ENCODE results near the gene COPS3. TPM values are rescaled to one million over a fixed set of nuclear protein-coding genes. Genes with fewer than 3 reads are reported as not detected.
"Not testable (repeated sequence)": the region's sequence is repeated elsewhere in the genome, so short reads cannot be mapped to it uniquely, and the experiment has no call there.

COPS3 gene
- total RNA-seq, 2 donors from 2014 or later, result 52.6 to 79.6 TPM

DNA sequence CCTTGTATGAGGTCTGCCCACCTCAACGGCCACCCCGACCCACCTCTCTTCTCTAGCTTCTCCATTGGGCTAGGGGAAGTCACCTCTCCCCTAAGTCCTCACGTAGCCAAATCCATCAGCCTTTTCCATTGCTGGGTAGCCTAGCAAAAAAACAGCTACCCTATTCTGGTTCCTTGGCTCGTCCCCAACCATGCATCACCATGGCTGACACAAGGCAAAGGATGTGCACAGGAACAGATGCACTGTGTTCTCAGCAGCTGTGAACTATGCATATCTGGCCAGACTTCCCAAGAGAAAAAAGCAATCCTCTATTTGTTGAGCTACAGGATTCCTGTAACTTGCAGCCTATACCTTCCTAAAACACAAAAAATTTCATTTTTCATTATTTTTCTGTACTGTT, 22.0 kb downstream of the COPS3 start:
- WGBS, result 88% methylated on average over 4 of the region's 4 CpGs
- peaks cover 4% of the 10 kb centered on the region for H3K4me1 ChIP-seq (replicated peaks)
- no peak for DNase-seq (ENCODE audit: low spot score)
- no peak for TF ChIP-seq POLR2A (IDR thresholded peaks at IDR 0.05)
- TF ChIP-seq, protein P1, sequence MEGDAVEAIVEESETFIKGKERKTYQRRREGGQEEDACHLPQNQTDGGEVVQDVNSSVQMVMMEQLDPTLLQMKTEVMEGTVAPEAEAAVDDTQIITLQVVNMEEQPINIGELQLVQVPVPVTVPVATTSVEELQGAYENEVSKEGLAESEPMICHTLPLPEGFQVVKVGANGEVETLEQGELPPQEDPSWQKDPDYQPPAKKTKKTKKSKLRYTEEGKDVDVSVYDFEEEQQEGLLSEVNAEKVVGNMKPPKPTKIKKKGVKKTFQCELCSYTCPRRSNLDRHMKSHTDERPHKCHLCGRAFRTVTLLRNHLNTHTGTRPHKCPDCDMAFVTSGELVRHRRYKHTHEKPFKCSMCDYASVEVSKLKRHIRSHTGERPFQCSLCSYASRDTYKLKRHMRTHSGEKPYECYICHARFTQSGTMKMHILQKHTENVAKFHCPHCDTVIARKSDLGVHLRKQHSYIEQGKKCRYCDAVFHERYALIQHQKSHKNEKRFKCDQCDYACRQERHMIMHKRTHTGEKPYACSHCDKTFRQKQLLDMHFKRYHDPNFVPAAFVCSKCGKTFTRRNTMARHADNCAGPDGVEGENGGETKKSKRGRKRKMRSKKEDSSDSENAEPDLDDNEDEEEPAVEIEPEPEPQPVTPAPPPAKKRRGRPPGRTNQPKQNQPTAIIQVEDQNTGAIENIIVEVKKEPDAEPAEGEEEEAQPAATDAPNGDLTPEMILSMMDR (IDR thresholded peaks at IDR 0.05), result no peak
- no peak for TF ChIP-seq POLR2AphosphoS5 (IDR thresholded peaks at IDR 0.05)
- intact Hi-C loops (cut with DNase I), result no loop called here
- no peak overlapping the region for H3K4me3 ChIP-seq
- no peak overlapping the region for H3K27ac ChIP-seq
- no peaks in the 10 kb centered on the region for H3K27me3 ChIP-seq (replicated peaks; ENCODE audit: insufficient read depth)
- no peaks in the 10 kb centered on the region for H3K9me3 ChIP-seq
- H3K36me3 ChIP-seq, result peaks cover 0 to 6% of the 10 kb centered on the region in 2 donors

DNA sequence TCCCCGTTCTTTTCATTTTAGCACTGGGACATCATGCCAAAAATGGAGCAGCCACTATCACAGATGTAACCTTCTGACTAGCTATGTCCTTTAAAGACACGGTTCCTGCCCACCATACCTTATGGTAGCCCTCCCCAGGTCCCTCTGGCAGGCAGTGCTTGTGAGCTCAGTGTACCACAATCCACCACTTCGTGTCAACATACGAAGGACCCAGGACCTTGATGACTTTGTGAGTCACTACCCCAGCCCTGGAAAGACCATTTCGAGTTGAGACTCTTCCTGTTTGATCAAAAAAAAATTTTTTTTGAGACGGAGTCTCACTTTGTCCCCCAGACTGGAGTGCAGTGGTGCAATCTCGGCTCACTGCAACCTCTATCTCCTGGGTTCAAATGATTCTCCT, 23.0 kb downstream of the COPS3 start:
- no peak overlapping the region for H3K27ac ChIP-seq
- H3K9me3 ChIP-seq, result no peaks in the 10 kb centered on the region
- no peaks in the 10 kb centered on the region for H3K27me3 ChIP-seq (replicated peaks; ENCODE audit: insufficient read depth)
- intact Hi-C loops (cut with DNase I), result no loop called here
- 87% methylated on average over 7 of the region's 7 CpGs for WGBS
- no peak for DNase-seq (ENCODE audit: low spot score)
- no peak overlapping the region for H3K4me3 ChIP-seq
- TF ChIP-seq, protein P1 (IDR thresholded peaks at IDR 0.05), result no peak
- H3K4me1 ChIP-seq (replicated peaks), result peaks cover 4% of the 10 kb centered on the region
- H3K36me3 ChIP-seq, result peaks cover 0 to 6% of the 10 kb centered on the region in 2 donors

DNA sequence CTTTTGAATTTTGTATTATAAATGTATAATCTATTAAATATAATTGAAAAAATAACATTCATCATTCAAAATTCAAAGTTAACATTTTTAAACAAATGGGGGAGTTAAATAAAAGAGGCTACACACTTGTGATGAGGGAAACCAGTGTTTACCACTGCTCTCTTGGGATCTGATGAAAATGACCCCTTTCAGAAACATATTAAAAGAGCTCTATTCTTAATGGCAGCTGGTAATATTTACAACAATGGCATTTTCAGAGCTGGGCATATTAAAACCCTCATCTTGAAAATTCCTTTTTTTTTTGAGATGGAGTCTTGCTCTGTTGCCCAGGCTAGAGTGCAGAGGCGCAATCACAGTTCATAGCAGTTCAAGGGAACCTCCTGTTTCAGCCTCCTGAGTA, 24.7 kb downstream of the COPS3 start:
- Histone ChIP-seq H3K9me3 (no peaks in the 10 kb centered on the region), H3K36me3 (peaks cover 0 to 6% of the 10 kb centered on the region in 2 donors), H3K27ac (no peak overlapping the region), H3K27me3 (replicated peaks; ENCODE audit: insufficient read depth) (no peaks in the 10 kb centered on the region), H3K4me1 (replicated peaks) (peaks cover 4% of the 10 kb centered on the region), H3K4me3 (no peak overlapping the region)
- intact Hi-C loops (cut with DNase I), result no loop called here
- 100% methylated on average over 1 of the region's 1 CpG for WGBS
- TF ChIP-seq POLR2A (IDR thresholded peaks at IDR 0.05) (no peak), POLR2AphosphoS5 (IDR thresholded peaks at IDR 0.05) (no peak)
- TF ChIP-seq, protein P1 (IDR thresholded peaks at IDR 0.05), result no peak
- DNase-seq (ENCODE audit: low spot score), result no peak

DNA sequence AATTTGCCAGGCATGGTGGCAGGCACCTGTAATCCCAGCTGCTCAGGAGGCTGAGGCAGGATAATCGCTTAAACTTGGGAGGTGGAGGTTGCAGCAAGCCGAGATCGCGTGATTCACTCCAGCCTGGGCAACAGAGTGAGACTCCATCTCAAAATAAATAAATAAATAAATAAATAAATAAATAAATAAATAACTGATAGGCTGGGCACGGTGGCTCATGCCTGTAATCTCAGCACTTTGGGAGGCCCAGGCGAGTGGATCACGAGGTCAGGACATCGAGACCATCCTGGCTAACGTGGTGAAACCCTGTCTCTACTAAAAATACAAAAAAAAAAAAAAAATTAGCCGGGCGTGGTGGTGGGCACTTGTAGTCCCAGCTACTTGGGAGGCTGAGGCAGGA, 25.4 kb downstream of the COPS3 start:
- not testable (repeated sequence) for DNase-seq (ENCODE audit: low spot score); H3K36me3 ChIP-seq

DNA sequence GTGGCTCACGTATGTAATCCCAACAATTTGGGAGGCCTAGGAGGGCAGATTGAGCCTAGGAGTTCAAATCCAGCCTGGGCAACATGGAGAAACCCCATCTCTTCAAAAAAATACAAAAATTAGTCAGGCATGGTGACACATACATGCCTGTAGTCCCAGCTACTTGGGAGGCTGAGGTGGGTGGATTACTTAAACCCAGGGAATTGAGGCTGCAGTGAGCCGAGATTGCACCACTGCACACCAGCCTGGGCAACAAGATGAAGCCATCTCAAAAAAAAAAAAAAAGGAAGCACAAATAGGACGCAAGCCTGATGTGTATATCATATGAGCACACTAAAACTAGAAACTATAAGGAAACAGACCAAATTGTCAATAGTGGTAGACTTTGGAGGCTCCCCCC, 27.0 kb downstream of the COPS3 start:
- 78% methylated on average over 3 of the region's 3 CpGs for WGBS
- Histone ChIP-seq H3K36me3 (no peaks in the 10 kb centered on the region), H3K27me3 (replicated peaks; ENCODE audit: insufficient read depth) (no peaks in the 10 kb centered on the region), H3K4me1 (replicated peaks) (no peaks in the 10 kb centered on the region), H3K27ac (no peak overlapping the region), H3K9me3 (no peaks in the 10 kb centered on the region), H3K4me3 (no peak overlapping the region)
- intact Hi-C loops (cut with DNase I), result no loop called here
- TF ChIP-seq POLR2A (IDR thresholded peaks at IDR 0.05) (no peak), POLR2AphosphoS5 (IDR thresholded peaks at IDR 0.05) (no peak)
- TF ChIP-seq, protein P1 (IDR thresholded peaks at IDR 0.05), result no peak
- no peak for DNase-seq (ENCODE audit: low spot score)

More for the DNA sequence above, 25.4 kb downstream of the COPS3 start:
- H3K27ac ChIP-seq; H3K4me3 ChIP-seq; intact Hi-C loops (cut with DNase I); H3K27me3 ChIP-seq (replicated peaks; ENCODE audit: insufficient read depth); H3K4me1 ChIP-seq (replicated peaks); H3K9me3 ChIP-seq: not testable (repeated sequence)
- 92% methylated on average over 11 of the region's 11 CpGs for WGBS
